Body of pancreas (tissue), 4 donors: ENCODE data around the gene KIRREL1.

Experiments
- CTCF ChIP-seq, 7 experiments: fragments of 450-650 bp in 4 of 7; fragments of 200-600 bp in 3 of 7; sonication (generic) in 3 of 7; IDR thresholded peaks; one replicate each; pipeline ENCODE4 v1.5.1; 2016 to 2019; ENCODE audit warnings: antibody characterized with exemption in 7 of 7
- POLR2A ChIP-seq, 3 donors: fragments of 450-650 bp; IDR thresholded peaks; one replicate each; pipeline ENCODE4 v1.6.1; 2016; ENCODE audit warnings: antibody characterized with exemption in 3 of 3, mild to moderate bottlenecking in 2 of 3

- TF ChIP-seq CTCF (IDR thresholded peaks at IDR 0.05) (no peak), POLR2A (IDR thresholded peaks at IDR 0.05) (no peak)
These were observed 65.0 kb downstream of the KIRREL1 start for GRCh38 chr1:158058237-158058985.
